Measurements from ENCODE around the gene MAP2K6. TPM values are rescaled to one million over a fixed set of nuclear protein-coding genes. Genes with fewer than 3 reads are reported as not detected.

The MAP2K6 gene
- total RNA-seq, 1 donor from 2014 or later: 1.8 TPM

DNA sequence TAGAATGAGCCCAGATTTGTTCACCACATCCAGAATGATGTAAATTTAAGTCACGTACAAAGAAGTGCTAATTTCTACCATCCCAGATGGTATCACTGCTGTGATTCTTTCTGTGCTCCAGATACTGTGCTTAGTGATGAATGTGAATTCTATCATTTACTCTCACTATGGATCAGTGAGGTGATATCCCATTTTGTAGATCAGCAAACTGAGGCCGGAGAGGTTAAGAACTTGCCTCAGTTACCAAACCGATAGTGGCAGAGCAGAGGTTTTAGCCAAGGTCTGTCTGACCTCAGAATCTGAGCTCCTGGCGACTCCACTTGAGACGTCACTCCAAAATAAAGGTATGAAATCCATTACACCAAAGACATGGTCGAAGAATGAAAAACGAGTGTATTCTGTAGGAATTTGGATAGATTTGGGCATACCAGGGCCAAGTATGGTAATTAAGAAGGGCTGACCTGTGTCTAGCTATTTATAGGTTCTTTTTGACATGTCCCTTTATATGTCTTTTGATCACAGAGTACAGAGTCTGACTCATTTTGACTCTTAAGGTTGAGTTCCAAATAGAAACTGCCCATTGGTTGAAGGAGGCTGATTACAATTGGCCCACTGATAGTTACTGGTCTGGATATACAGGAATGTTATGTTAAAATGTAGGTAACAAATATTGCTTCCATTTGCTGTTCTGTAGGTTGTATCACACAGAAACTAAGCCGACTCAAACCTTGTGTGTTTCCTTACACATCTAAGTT is 10.0 kb downstream of the MAP2K6 start:
- no peak for DNase-seq (ENCODE audit: low read depth)
- no peak overlapping the region for H3K4me3 ChIP-seq (ENCODE audit: low read depth, low read length)
- no peak for TF ChIP-seq CTCF (conservative IDR thresholded peaks at IDR 0.05; ENCODE audit: low read depth, low read length)

DNA sequence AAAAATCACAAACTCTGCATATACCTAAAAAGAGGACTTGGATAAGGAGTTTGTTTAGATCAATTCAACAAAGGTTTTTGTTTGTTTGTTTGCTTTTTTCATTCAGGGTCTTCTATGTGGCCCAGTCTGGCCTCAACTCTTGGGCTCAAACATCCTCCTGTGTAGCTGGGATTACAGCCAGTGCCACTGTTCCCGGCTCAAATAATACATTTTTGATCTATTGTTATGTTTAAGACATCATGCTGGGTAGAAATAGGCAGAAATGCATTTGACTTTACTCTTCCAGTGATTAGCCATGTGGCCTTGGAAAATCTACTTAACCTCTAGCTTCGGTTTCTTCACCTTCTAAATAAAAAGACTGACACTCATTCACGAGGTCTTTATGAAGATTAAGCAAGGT is 11.5 kb downstream of the MAP2K6 start:
- H3K4me3 ChIP-seq (ENCODE audit: low read depth, low read length): no peak overlapping the region
- no peak for DNase-seq (ENCODE audit: low read depth)
- no peak for TF ChIP-seq CTCF (conservative IDR thresholded peaks at IDR 0.05; ENCODE audit: low read depth, low read length)

DNA sequence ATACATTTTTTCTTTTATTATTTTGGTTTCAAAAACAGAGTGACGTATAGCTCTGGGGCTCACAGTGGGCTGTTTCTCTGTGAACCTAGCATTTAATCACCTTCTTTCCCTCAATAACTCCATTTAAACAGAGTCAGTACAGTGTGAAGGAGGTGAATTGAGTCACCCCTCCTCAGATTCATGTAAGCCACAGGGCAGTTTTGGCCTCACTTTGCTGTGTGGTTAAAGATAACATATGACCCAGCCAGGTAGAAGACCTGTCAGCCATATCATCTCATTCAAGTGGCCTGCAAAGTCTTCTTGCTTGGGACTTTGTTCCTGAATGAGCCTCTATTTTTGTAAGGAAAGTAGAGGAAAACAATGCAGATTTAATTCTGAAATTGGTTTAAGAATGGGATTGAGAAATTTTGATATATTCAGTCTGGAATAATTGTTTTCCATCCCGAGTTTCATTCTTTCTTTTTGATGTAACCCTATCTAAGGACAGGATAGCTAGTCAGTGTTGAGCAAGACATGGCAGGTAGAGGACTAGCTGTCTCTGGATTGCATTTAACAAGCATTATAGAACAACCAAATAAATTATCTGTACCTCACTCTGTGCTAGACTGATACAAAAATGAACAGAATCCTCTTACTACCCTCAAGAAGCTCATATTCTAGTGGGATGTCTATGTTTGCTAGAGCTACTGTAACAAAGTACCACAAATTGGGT is 13.1 kb downstream of the MAP2K6 start:
- no peak overlapping the region for H3K4me3 ChIP-seq (ENCODE audit: low read depth, low read length)
- DNase-seq (ENCODE audit: low read depth): no peak
- no peak for TF ChIP-seq CTCF (conservative IDR thresholded peaks at IDR 0.05; ENCODE audit: low read depth, low read length)

GRCh38 chr17:69428252-69428980 is 13.9 kb downstream of the MAP2K6 start:
- H3K4me3 ChIP-seq (ENCODE audit: low read depth, low read length): no peak overlapping the region
- no peak for TF ChIP-seq CTCF (conservative IDR thresholded peaks at IDR 0.05; ENCODE audit: low read depth, low read length)
- no peak for DNase-seq (ENCODE audit: low read depth)

DNA sequence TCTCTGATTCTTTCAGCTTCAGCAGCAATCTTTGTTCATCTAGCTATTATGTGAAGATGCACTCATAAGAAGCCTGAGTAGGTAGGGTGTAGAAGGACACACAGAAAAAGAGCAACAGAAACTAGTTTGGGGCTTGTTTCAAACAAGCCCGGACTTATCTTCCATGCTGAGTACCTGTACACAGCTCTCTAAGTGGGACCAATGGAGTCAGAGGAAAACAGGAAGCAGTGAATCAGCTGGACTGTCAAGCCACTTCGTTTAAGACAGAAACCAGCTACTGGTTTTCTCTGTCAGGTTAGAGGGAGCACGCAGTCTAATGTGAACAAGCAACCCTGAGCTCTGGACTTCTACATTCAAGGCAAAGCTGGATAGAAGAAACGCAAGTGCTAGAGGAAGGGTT is 16.0 kb downstream of the MAP2K6 start:
- no peak overlapping the region for H3K4me3 ChIP-seq (ENCODE audit: low read depth, low read length)
- no peak for TF ChIP-seq CTCF (conservative IDR thresholded peaks at IDR 0.05; ENCODE audit: low read depth, low read length)
- DNase-seq (ENCODE audit: low read depth): no peak

DNA sequence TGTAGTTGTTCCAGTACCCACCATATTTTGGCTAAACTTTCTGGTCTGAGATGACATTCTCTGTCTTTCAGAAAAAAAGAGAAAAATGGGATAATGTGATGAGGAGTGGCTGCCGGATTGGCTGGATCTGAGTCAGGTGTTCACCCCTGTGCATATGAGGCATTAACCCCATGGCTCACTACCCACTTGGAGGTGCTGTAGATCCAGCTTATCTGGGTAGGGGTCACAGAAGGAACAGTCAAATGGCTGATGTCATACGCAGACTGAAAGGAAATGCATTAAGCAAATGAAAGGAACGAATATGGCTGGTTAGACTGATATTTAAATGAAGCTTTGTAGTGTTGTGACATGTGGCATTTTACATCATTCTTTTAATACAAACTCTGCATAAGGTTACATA is 17.3 kb downstream of the MAP2K6 start:
- no peak for DNase-seq (ENCODE audit: low read depth)
- H3K4me3 ChIP-seq (ENCODE audit: low read depth, low read length): no peak overlapping the region
- no peak for TF ChIP-seq CTCF (conservative IDR thresholded peaks at IDR 0.05; ENCODE audit: low read depth, low read length)

Measured in epithelial cell of proximal tubule (primary cell).